ENCODE data around the gene ARMC8.
A peak's percentile ranks its signal among the peaks of the same experiment; 100 is the strongest.

The ARMC8 gene

GRCh38 chr3:138307899-138308298 lies 120.8 kb downstream of the ARMC8 start:
- no peak for DNase-seq (ENCODE audit: low spot score)

GRCh38 chr3:138308783-138309182 lies 121.7 kb downstream of the ARMC8 start:
- DNase-seq (ENCODE audit: low spot score) = no peak

- DNase-seq (ENCODE audit: low spot score) = no peak
Measured at GRCh38 chr3:138310494-138310893, 123.4 kb downstream of the ARMC8 start.

GRCh38 chr3:138314751-138315150 lies 127.7 kb downstream of the ARMC8 start:
- peak; percentile 24 for DNase-seq (ENCODE audit: low spot score)

GRCh38 chr3:138317687-138318086 lies 130.6 kb downstream of the ARMC8 start:
- no peak for DNase-seq (ENCODE audit: low spot score)

- no peak for DNase-seq (ENCODE audit: low spot score)
Measured at GRCh38 chr3:138323971-138324370, 136.9 kb downstream of the ARMC8 start.

DNA sequence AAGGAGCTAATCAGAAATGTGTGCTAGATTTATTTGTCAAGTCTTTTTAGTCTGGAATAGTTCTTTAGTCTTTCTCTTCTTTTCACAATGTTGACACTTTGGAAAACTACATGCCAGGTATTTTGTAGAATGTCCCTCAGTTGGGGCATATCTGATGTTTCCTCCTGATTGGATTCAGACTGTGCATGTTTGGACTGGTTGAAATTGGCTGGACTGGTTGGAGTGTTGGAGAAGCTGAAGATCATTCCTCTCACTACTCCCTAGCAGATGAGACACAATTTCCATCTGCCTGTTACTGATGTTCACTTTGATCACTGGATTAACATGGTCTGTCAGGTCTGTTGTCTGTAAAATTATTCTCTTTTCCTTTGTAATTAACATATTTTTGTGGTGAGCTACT lies 138.9 kb downstream of the ARMC8 start:
- DNase-seq (ENCODE audit: low spot score) = no peak

GRCh38 chr3:138326866-138327595 lies 139.9 kb downstream of the ARMC8 start:
- DNase-seq (ENCODE audit: low spot score) = no peak

- peak; percentile 23 for DNase-seq (ENCODE audit: low spot score)
Measured at GRCh38 chr3:138327831-138328230, 140.7 kb downstream of the ARMC8 start.

GRCh38 chr3:138328341-138328740 lies 141.2 kb downstream of the ARMC8 start:
- DNase-seq (ENCODE audit: low spot score) = no peak

DNA sequence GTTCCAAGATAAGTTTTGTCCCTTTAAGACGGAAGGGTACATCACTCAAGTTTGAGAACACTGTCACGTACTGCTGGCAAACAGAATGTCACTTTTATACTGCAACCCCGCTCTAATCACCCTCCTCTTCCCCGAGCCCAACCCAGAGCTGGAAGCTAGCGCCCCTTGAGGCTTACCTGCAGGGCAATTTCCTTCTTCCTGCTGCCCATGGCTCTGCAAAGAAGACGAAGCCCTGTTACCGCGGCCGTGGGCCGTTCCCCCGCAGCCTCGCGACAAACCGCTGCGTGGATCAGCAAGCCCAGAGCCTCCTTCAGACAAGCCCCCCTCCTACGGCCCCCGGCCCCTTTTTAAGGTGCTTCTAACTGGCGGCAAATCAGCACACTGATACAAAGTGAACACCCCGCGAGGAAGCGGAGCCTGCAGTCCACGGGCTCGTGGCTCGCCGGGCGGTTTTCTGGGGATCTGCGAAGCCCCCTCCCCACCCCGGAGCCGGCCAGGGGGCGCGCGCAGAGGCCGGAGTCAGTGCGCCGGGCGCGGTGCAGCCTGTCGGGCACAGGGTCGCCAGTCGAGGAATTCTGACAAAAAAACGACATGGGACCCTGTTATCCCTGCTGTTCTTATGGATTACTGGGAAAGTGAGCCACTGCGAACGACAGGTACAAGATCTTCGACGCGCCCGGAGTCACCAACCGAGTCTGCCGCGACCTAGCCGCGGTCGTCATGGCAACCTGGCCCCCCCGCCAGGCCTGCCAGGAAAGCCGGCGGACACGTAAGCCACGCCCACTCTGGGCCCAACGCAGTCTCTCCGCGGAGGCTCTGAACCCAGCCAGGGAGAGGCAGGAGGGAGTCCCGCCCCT lies 142.3 kb downstream of the ARMC8 start, which contains the start of gene NME9:
Gene NME9, minus strand, starts transcription at position 725 of the 857 bp plus-strand sequence. Its CDS starts 516 bp downstream, at position 209.
- peak; percentile 46 for DNase-seq (ENCODE audit: low spot score)

DNA sequence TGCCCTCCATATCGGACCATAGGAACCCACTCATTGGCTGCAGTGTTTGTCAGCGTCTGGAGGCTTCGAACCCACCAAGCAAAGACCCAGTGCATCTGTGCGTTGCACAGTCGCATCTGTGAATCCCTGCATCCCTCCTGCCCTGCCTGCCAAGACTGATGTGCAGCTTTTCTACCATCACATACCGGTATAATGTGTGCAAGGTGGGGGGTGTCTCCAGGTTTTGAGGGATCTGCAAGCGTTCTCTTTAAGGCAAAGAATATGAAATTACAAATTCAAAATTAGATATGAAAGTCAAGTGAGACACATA lies 142.8 kb downstream of the ARMC8 start:
- no peak for DNase-seq (ENCODE audit: low spot score)

DNA sequence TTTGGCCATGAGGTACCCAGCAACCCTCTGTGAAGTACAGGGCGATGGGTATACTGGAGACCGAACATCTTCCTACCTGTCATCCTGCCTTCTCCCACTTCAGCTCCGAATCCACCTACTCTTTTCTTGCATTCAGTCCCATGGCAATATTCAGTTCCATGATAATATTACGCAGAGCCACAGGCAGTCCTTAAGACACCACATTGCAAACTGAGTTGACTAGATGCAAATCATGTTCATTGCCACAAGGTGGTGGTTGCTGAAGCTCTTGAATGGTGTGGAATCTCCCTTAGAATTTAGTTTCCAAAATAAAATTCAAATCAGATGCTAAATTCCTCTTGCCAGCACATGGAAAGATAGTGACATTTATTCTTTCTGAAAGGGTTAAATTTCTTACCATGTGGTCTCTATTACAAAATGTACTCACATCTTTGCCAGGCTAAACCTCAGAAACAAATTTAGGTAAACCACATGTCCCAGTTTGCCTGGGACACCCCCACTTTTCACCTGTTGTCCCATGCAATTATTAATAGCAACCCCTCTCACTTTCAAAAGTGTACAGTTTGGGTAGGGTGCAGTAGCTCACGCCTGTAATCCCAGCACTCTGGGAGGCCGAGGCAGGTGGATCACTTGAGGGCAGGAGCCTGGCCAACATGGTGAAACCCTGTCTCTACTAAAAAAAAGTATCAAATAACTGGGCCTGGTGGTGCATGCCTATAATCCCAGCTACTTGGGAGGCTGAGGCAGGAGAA lies 144.2 kb downstream of the ARMC8 start:
- no peak for DNase-seq (ENCODE audit: low spot score)

DNA sequence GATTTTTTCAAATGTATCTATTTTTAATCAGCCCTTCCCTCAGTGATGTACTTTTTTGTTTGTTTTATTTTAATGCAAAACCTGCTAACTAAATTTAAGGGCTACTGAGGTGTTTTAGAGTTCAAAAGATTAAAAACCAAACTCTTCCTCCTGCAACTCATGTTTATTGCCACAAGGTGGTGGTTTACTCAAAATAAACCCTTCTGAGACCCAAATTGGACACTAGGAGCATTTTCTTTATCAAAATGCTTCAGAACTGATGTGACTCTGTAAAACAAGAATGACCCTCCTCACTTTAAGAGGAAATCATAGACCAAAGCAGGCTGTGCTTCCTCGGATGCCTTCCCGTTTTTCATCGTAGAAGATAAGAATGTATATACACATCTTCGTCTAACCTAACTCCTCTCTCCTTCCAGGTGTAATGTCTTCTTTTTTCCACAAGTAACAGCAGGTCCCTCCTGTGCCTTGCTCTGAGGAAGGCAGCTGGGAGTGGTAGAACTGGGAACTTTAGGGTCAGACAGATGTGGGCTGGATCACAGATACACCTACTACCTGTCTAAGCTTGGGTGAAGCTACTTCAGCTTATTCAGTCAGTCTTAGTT lies 145.5 kb downstream of the ARMC8 start:
- peak; percentile 26 for DNase-seq (ENCODE audit: low spot score)

DNA sequence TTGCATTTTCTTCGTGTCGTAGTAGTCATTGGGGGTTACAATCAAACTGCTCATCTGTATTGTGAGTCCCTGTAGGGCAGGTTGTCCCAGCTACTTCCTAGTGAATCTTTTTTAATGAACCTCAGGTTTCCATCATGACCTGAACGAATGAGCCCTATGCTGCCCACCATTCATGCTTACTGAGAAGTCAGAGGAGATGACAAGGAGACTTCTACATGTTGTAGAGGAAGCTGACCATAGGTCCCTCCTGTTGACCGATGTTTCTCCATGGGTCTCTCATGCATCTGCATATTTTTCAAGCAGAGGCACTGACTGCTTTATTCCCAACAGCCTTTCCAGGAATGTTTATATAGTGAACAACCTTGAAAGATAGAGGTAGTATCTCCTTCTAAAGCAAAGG lies 147.5 kb downstream of the ARMC8 start:
- DNase-seq (ENCODE audit: low spot score) = no peak

GRCh38 chr3:138336454-138336999 lies 149.4 kb downstream of the ARMC8 start:
- no peak for DNase-seq (ENCODE audit: low spot score)

DNA sequence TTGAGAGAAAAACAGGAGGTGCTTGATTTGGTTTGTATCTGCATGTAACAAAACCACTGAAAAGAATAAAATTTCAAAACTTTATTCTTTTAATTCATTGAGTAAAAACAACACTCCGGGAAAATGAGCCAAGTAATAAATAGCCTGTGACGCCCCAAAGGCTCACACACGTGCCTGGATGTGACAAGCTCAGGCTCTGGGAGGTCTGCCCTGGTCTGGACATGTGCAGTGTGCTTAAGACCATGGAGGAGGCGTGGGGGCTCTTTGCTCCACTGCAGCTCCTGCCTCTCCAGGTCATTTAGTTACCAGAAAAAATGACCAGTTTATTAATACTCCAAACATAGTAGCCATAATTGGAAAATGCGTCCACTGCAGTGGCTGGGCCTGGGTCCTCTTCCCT lies 151.1 kb downstream of the ARMC8 start:
- no peak for DNase-seq (ENCODE audit: low spot score)

- no peak for DNase-seq (ENCODE audit: low spot score)
Measured at GRCh38 chr3:138338811-138339210, 151.7 kb downstream of the ARMC8 start.

DNA sequence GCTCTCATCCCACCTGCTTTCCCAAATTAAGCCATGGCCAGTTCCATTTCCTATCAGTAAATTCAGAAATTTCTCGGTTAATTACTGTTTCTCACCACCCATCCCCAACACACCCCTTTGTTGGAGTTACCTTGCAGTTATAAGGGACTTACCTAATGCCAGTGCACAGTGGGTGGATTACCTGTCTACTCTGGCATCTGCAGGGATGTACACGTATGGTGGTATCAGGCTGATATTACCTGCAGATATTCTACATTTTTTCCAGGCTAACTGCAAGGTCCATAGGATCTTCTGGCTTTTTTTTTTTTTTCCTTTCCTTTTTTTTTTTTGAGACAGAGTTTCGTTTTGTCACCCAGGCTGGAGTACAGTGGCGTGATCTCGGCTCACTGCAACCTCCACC lies 153.4 kb downstream of the ARMC8 start:
- no peak for DNase-seq (ENCODE audit: low spot score)

GRCh38 chr3:138344754-138345153 lies 157.7 kb downstream of the ARMC8 start:
- no peak for DNase-seq (ENCODE audit: low spot score)
